Uterus (tissue), 4 donors: ENCODE measurements around the gene ASZ1. TPM values are rescaled to one million over a fixed set of nuclear protein-coding genes. Genes with fewer than 3 reads are reported as not detected.

Source experiments
- DNase-seq, 2 donors: peaks; one replicate each; pipeline ENCODE4 v3.0.0-alpha.2; 2019 to 2020
- H3K27ac ChIP-seq, 2 donors: fragments of 200-600 bp; sonication (generic); 1 replicate in 1 of 2; 2 replicates in 1 of 2; pipeline ENCODE4 v1.5.1; 2016 to 2018
- H3K27me3 ChIP-seq, 2 donors: fragments of 200-600 bp; sonication (generic); one replicate each; pipeline ENCODE4 v1.5.1; 2018 to 2019; ENCODE audit warnings: control low read depth in 1 of 2
- H3K36me3 ChIP-seq, 2 donors: fragments of 200-600 bp; sonication (generic); one replicate each; pipeline ENCODE4 v1.5.1; 2019; ENCODE audit warnings: control low read depth in 1 of 2
- H3K4me1 ChIP-seq, 2 donors: fragments of 200-600 bp; sonication (generic); one replicate each; pipeline ENCODE4 v1.5.1; 2018 to 2019; ENCODE audit warnings: control low read depth in 1 of 2
- H3K4me3 ChIP-seq, 2 donors: fragments of 200-600 bp; sonication (generic); 1 replicate in 1 of 2; 2 replicates in 1 of 2; pipeline ENCODE4 v1.5.1; 2018 to 2019; ENCODE audit warnings: mild to moderate bottlenecking in 1 of 2
- H3K9me3 ChIP-seq, 2 donors: fragments of 200-600 bp; sonication (generic); one replicate each; pipeline ENCODE4 v1.5.1; 2019; ENCODE audit warnings: control low read depth in 1 of 2
- CTCF ChIP-seq, 4 experiments: fragments of 200-600 bp in 2 of 4; fragments of 450-650 bp in 2 of 4; sonication (generic) in 2 of 4; IDR thresholded peaks; one replicate each; pipeline ENCODE4 v1.5.1; 2016 to 2019; ENCODE audit warnings: antibody characterized with exemption in 4 of 4, mild to moderate bottlenecking in 2 of 4, moderate library complexity in 1 of 4
- POLR2A ChIP-seq, 2 donors: fragments of 450-650 bp; IDR thresholded peaks; one replicate each; pipeline ENCODE4 v1.6.1; 2016; ENCODE audit warnings: antibody characterized with exemption in 2 of 2, mild to moderate bottlenecking in 1 of 2, moderate library complexity in 1 of 2
- intact Hi-C: fragments of 100-400 bp; cut with DNase I; formaldehyde crosslinking; loops from one replicate; pipeline ENCODE4 v1.15.1; 2023; ENCODE audit warnings: low total_unique reads
- total RNA-seq, 4 donors: library from RNA; depleted of rRNA in 3 of 4; stranded (reverse); fragments of >200 nt in 3 of 4; gene quantifications; one replicate each; pipeline versions ENCODE4 v1.1.0 to v1.2.4, GENCODE V29; 2014 to 2023
- donor health status: DM: yes; HTN: yes; CAD: no.

ASZ1 gene
- total RNA-seq, 4 donors from 2014 or later = not detected

DNA sequence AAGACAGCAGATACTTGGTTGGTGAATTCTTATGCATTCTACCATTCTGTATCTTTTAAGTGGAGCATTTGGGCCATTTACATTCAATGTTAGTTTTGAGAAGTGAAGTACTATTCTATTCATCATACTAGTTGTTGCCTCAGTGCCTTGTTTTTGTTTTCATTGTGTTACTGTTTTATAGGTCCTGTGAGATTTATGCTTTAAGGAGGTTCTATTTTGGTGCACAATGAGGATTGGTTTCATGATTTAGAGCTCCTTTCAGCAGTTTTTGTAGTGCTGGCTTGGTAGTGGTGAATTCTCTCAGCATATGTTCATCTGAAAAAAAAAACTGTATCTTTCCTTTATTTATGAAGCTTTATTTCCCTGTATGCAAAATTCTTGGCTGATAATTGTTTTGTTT lies 81.1 kb downstream of the ASZ1 start:
- no peak overlapping the region for H3K4me3 ChIP-seq
- H3K27ac ChIP-seq = no peak overlapping the region
- DNase-seq = no peak
- no peaks in the 10 kb centered on the region for H3K4me1 ChIP-seq
- no peaks in the 10 kb centered on the region for H3K27me3 ChIP-seq
- intact Hi-C loops = no loop called here
- H3K36me3 ChIP-seq = no peaks in the 10 kb centered on the region
- TF ChIP-seq POLR2A (IDR thresholded peaks at IDR 0.05) = no peak
- no peak for TF ChIP-seq CTCF (IDR thresholded peaks at IDR 0.05)
- H3K9me3 ChIP-seq = no peaks in the 10 kb centered on the region

DNA sequence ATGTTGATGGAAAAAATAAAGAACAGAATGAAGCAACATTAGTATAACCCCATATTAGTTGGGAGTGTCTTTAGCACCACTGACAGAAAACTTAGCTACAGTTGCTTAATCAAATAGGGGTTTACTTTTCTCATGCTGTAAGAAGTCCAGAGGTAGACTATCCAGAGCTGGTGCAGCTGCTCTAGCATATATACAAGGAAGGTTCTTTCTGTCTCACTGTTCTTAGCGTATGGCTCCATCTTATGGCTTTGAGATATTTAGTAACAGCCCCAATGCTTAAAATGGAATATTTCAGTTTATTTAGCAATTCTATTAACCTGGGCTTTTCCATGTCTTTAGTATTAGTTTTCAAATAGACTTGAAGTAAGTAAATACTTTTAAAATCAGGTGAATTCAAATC lies 89.3 kb downstream of the ASZ1 start:
- Histone ChIP-seq H3K4me1 (no peaks in the 10 kb centered on the region), H3K36me3 (no peaks in the 10 kb centered on the region), H3K27ac (no peak overlapping the region), H3K9me3 (no peaks in the 10 kb centered on the region), H3K27me3 (no peaks in the 10 kb centered on the region), H3K4me3 (no peak overlapping the region)
- TF ChIP-seq CTCF (IDR thresholded peaks at IDR 0.05) (no peak), POLR2A (IDR thresholded peaks at IDR 0.05) (no peak)
- DNase-seq = no peak
- intact Hi-C loops = no loop called here

DNA sequence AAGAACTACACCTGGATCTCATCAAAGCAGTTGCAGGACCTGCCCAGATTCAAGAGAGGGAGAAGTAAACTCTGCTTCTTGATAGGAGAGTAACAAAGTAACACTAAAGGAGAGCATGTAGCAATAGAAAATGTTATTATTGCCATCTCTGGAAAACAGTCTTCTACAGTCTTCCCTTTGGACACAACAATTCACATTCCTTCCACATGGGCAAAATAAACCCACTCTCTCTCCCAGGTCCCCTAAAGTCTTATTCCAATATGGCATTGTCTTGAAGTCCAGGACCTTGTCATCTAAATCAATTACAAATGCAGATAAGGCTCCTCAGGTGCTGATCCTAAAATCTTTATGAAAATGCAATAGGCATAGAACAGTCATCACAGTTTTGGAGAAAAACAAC lies 94.1 kb downstream of the ASZ1 start:
- H3K4me3 ChIP-seq = no peak overlapping the region
- intact Hi-C loops = no loop called here
- H3K4me1 ChIP-seq = no peaks in the 10 kb centered on the region
- peaks cover 0 to 2% of the 10 kb centered on the region in 2 donors for H3K36me3 ChIP-seq
- no peak for TF ChIP-seq POLR2A (IDR thresholded peaks at IDR 0.05)
- TF ChIP-seq CTCF (IDR thresholded peaks at IDR 0.05) = no peak
- no peaks in the 10 kb centered on the region for H3K9me3 ChIP-seq
- no peak overlapping the region for H3K27ac ChIP-seq
- DNase-seq = no peak
- no peaks in the 10 kb centered on the region for H3K27me3 ChIP-seq

GRCh38 chr7:117332031-117332430 lies 95.3 kb downstream of the ASZ1 start:
- TF ChIP-seq POLR2A (IDR thresholded peaks at IDR 0.05) (no peak), CTCF (IDR thresholded peaks at IDR 0.05) (no peak)
- no peak for DNase-seq
- Histone ChIP-seq H3K4me1 (no peaks in the 10 kb centered on the region), H3K27ac (no peak overlapping the region), H3K4me3 (no peak overlapping the region), H3K36me3 (peaks cover 0 to 2% of the 10 kb centered on the region in 2 donors), H3K9me3 (no peaks in the 10 kb centered on the region), H3K27me3 (no peaks in the 10 kb centered on the region)
- intact Hi-C loops = no loop called here

DNA sequence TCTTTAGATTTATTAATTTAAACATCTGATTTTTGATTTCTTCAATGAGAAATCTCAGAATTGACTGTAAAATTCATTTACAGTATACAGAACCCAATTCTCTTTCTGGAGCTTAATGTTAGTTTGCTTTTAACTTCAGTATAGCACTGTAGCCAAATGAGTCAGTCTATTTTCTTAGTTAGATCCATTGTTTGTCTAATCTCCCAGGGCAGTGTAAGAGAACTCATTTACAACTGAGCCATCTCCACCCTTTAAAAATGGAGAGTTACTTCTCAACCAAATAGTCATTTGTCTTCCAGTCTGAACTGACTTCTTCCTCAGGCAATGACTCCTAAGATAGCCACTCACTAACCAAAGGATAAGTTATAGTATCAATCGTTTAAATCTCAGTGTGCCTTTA lies 101.5 kb downstream of the ASZ1 start:
- intact Hi-C loops = no loop called here
- DNase-seq = no peak
- H3K27ac ChIP-seq = peak overlapping the region in 1 of 2 donors; percentile 2
- H3K36me3 ChIP-seq = no peaks in the 10 kb centered on the region
- no peaks in the 10 kb centered on the region for H3K4me1 ChIP-seq
- TF ChIP-seq POLR2A (IDR thresholded peaks at IDR 0.05) = no peak
- TF ChIP-seq CTCF (IDR thresholded peaks at IDR 0.05) = no peak
- H3K27me3 ChIP-seq = no peaks in the 10 kb centered on the region
- no peak overlapping the region for H3K4me3 ChIP-seq
- H3K9me3 ChIP-seq = no peaks in the 10 kb centered on the region
